Sigmoid colon (tissue), 7 donors: ENCODE results near the gene HSH2D. TPM values are rescaled to one million over a fixed set of nuclear protein-coding genes. Genes with fewer than 3 reads are reported as not detected.

Experiments
- DNase-seq: peaks from one replicate; pipeline ENCODE4 v3.0.0-alpha.2; 2019
- H3K27ac ChIP-seq, 4 donors: fragments of 200-600 bp; sonication (generic); one replicate each; pipeline ENCODE4 v1.5.1; 2016 to 2019; ENCODE audit warnings: mild to moderate bottlenecking in 1 of 4
- H3K27me3 ChIP-seq, 3 donors: fragments of 200-600 bp; sonication (generic); one replicate each; pipeline ENCODE4 v1.5.1; 2019; ENCODE audit warnings: mild to moderate bottlenecking in 1 of 3
- H3K36me3 ChIP-seq, 4 donors: fragments of 200-600 bp; sonication (generic); one replicate each; pipeline ENCODE4 v1.5.1; 2016 to 2019
- H3K4me1 ChIP-seq, 4 donors: fragments of 200-600 bp; sonication (generic); one replicate each; pipeline ENCODE4 v1.5.1; 2017 to 2019
- H3K4me3 ChIP-seq, 4 donors: fragments of 200-600 bp; sonication (generic); one replicate each; pipeline ENCODE4 v1.5.1; 2017 to 2019; ENCODE audit warnings: mild to moderate bottlenecking in 2 of 4, moderate library complexity in 1 of 4
- H3K9me3 ChIP-seq, 4 donors: fragments of 200-600 bp in 3 of 4; sonication (generic) in 3 of 4; one replicate each; pipeline versions ENCODE4 v1.5.1 to v1.6.1; 2013 to 2019
- EP300 ChIP-seq, 4 donors: sonication (generic); formaldehyde crosslinking; IDR thresholded peaks; one replicate each; pipeline ENCODE4 v1.6.1; 2017; ENCODE audit warnings: antibody characterized with exemption in 4 of 4
- POLR2A ChIP-seq, 2 donors: fragments of 450-650 bp; IDR thresholded peaks; one replicate each; pipeline ENCODE4 v1.6.1; 2016; ENCODE audit warnings: antibody characterized with exemption in 2 of 2, mild to moderate bottlenecking in 2 of 2, moderate library complexity in 2 of 2
- POLR2AphosphoS5 ChIP-seq, 4 donors: sonication (generic); formaldehyde crosslinking; IDR thresholded peaks; one replicate each; pipeline ENCODE4 v1.6.1; 2017; ENCODE audit warnings: antibody characterized with exemption in 4 of 4
- WGBS, 2 donors: extraction: QIAGEN DNeasy Blood & Tissue Kit; methylation state at CpG; one replicate each; pipeline ENCODE4 v1.1.7; 2013; 5-methylcytosine and 5-hydroxymethylcytosine counted together
- intact Hi-C: fragments of 100-400 bp; cut with DNase I; formaldehyde crosslinking; loops from one replicate; pipeline ENCODE4 v1.15.1; 2023
- polyA plus RNA-seq, 3 donors: library from polyadenylated mRNA; stranded (reverse); fragments of 200-250 nt; gene quantifications; one replicate each; pipeline ENCODE4 v1.2.3, GENCODE V29; 2013
- total RNA-seq, 4 donors: library from RNA; depleted of rRNA; stranded (reverse); fragments of >200 nt; gene quantifications; one replicate each; pipeline ENCODE4 v1.1.0, GENCODE V29; 2016
- TF ChIP-seq, protein P1 (sequence below), 4 experiments: fragments of 450-650 bp in 3 of 4; fragments of 200-600 bp in 1 of 4; IDR thresholded peaks; one replicate each; pipeline ENCODE4 v1.5.1; 2016 to 2019; ENCODE audit warnings: antibody characterized with exemption in 4 of 4, mild to moderate bottlenecking in 3 of 4, moderate library complexity in 2 of 4
- donor health status: healthy with polysubstance abuse.
- donor health status: Bipolar disorder and iron deficiency.
- donor health status: healthy.

Gene HSH2D
- total and polyA plus RNA-seq, 7 donors, result 2.5 to 40.0 (median 14.4) TPM; not detected in 2

DNA sequence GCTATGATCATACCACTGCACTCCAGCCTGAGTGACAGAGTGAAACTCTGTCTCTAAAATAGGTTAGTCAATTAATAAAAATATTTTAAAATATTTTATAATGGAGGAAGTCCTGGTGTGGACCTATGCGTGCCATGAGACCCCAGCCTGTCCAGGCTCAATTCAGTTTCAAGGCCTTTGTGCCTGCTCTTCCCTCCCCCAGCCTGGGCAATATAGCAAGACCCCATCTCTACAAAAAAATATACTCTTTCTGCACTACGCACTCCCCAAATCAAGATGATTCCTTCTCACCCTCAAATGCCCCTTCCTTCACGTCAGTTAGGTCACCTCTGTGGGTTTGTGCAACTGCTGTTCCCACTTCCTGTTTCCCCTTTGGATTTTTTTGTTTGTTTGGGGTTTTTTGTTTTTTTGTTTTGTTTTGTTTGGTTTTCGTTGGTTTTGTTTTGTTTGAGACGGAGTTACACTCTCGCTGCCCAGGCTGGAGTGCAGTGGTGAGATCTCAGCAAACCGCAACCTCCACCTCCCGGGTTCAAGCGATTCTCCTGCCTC is 1.4 kb upstream of the HSH2D start:
- H3K27me3 ChIP-seq, result peaks cover 0 to 10% (median 0%) of the 10 kb centered on the region in 3 donors
- H3K9me3 ChIP-seq, result no peaks in the 10 kb centered on the region
- no peaks in the 10 kb centered on the region for H3K36me3 ChIP-seq
- no peak for DNase-seq
- H3K27ac ChIP-seq, result no peak overlapping the region
- TF ChIP-seq POLR2AphosphoS5 (IDR thresholded peaks at IDR 0.05) (no peak), POLR2A (IDR thresholded peaks at IDR 0.05) (no peak), EP300 (IDR thresholded peaks at IDR 0.05) (no peak)
- TF ChIP-seq, protein P1, sequence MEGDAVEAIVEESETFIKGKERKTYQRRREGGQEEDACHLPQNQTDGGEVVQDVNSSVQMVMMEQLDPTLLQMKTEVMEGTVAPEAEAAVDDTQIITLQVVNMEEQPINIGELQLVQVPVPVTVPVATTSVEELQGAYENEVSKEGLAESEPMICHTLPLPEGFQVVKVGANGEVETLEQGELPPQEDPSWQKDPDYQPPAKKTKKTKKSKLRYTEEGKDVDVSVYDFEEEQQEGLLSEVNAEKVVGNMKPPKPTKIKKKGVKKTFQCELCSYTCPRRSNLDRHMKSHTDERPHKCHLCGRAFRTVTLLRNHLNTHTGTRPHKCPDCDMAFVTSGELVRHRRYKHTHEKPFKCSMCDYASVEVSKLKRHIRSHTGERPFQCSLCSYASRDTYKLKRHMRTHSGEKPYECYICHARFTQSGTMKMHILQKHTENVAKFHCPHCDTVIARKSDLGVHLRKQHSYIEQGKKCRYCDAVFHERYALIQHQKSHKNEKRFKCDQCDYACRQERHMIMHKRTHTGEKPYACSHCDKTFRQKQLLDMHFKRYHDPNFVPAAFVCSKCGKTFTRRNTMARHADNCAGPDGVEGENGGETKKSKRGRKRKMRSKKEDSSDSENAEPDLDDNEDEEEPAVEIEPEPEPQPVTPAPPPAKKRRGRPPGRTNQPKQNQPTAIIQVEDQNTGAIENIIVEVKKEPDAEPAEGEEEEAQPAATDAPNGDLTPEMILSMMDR (IDR thresholded peaks at IDR 0.05), result no peak
- intact Hi-C loops, result no loop called here
- WGBS, 2 donors, result 75 to 86% methylated on average over 9 of the region's 9 CpGs
- no peaks in the 10 kb centered on the region for H3K4me1 ChIP-seq
- no peak overlapping the region for H3K4me3 ChIP-seq

DNA sequence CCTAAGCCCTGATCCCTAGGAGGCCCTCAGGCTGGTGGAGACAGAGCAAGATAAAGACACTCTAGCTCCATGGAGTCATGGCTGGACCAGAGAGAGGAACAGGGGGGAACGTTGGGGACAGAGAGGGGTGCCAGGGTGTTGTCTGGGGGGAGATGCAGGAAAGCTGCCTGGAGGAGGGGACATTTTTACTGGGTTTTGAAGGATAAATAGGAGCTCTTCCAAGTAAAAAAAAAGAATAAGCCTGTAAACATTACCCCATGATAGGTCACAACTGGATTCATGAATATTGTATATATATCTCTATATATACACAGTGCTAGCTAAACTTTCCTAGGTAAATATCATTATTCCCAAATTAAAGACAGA is 714 bp downstream of the HSH2D start:
- TF ChIP-seq POLR2A (IDR thresholded peaks at IDR 0.05), result no peak
- no peak for TF ChIP-seq POLR2AphosphoS5 (IDR thresholded peaks at IDR 0.05)
- TF ChIP-seq, protein P1 (IDR thresholded peaks at IDR 0.05), result no peak
- no peak for TF ChIP-seq EP300 (IDR thresholded peaks at IDR 0.05)
- H3K4me3 ChIP-seq, result peak overlapping the region in 1 of 4 donors; percentile 17

DNA sequence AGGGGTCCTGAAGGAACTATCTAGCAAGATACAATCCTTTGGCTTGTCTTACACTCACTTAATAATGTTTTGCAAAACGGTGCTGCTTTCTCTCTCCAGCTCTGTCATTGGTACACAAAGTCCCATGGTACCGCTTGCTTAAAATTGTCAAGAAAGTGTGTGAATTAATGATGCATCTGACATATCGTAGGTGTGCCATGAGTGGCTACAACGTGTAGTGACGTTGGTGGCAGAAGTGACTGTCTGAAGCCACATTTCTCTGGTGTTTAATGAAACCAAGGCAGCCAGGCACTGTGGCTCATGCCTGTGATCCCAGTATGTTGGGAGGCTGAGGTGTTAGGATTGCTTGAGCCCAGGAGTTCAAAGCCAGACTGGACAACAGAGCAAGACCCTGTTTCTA is 2.6 kb downstream of the HSH2D start:
- 73 to 82% methylated on average over 5 of the region's 5 CpGs for WGBS, 2 donors
- no peaks in the 10 kb centered on the region for H3K9me3 ChIP-seq
- no peak overlapping the region for H3K4me3 ChIP-seq
- H3K4me1 ChIP-seq, result no peaks in the 10 kb centered on the region
- no peak for TF ChIP-seq POLR2AphosphoS5 (IDR thresholded peaks at IDR 0.05)
- TF ChIP-seq, protein P1 (IDR thresholded peaks at IDR 0.05), result no peak
- no peak for DNase-seq
- no peak overlapping the region for H3K27ac ChIP-seq
- peaks cover 0 to 10% (median 0%) of the 10 kb centered on the region in 3 donors for H3K27me3 ChIP-seq
- no peaks in the 10 kb centered on the region for H3K36me3 ChIP-seq
- intact Hi-C loops, result no loop called here

More for the DNA sequence above, 714 bp downstream of the HSH2D start:
- H3K27me3 ChIP-seq, result peaks cover 0 to 10% (median 0%) of the 10 kb centered on the region in 3 donors
- no peak overlapping the region for H3K27ac ChIP-seq
- no peaks in the 10 kb centered on the region for H3K36me3 ChIP-seq
- DNase-seq, result no peak
- intact Hi-C loops, result no loop called here
- WGBS, 2 donors, result 6 to 35% methylated on average over 1 of the region's 1 CpG
- no peaks in the 10 kb centered on the region for H3K9me3 ChIP-seq
- no peaks in the 10 kb centered on the region for H3K4me1 ChIP-seq

DNA sequence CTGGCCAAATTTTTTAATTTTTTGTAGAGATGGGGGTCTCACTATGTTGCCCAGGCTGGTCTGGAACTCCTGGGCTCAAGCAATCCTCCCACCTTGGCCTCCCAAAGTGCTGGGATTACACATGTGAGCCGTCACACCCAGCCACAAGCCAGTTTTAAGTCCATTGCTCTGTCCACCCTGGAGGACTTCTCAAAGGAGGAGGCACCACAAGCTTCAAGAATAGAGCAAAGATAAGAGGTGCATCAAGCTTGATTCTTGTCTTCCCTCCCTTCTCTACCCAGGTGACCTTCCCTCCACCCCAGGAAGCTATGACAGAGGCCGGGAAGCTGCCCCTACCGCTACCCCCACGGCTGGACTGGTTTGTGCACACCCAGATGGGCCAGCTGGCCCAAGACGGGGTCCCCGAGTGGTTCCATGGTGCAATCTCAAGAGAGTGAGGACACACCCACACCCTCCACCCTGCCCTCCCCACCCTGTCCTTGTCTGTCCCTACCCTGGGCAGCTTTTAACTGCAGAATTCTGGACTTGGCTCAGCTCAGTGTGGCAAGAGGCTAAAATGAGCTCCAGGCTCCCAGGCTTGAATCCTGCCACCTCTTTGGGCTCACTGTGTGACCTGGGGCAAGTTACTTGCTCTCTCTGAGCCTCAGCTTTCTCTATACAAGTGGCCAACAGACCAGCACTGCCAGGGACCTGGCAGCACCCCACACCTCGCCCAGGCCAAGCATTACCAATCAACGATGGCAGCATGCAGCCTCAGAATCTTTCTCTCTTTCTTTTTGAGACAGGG is 5.2 kb downstream of the HSH2D start:
- TF ChIP-seq EP300 (IDR thresholded peaks at IDR 0.05), result no peak
- TF ChIP-seq POLR2A (IDR thresholded peaks at IDR 0.05), result no peak
- TF ChIP-seq POLR2AphosphoS5 (IDR thresholded peaks at IDR 0.05), result no peak
- TF ChIP-seq, protein P1 (IDR thresholded peaks at IDR 0.05), result no peak
- H3K9me3 ChIP-seq, result no peaks in the 10 kb centered on the region
- no peak overlapping the region for H3K27ac ChIP-seq
- H3K4me1 ChIP-seq, result no peaks in the 10 kb centered on the region
- peaks cover 0 to 5% (median 0%) of the 10 kb centered on the region in 3 donors for H3K27me3 ChIP-seq
- no peak for DNase-seq
- 68 to 70% methylated on average over 8 of the region's 8 CpGs for WGBS, 2 donors
- H3K36me3 ChIP-seq, result no peaks in the 10 kb centered on the region
- intact Hi-C loops, result no loop called here
- no peak overlapping the region for H3K4me3 ChIP-seq
